HEK293T (cell line): ENCODE results near the gene RSRC1.

Experiments
- CTCF ChIA-PET: fragments of 350-600 bp; formaldehyde crosslinking; extraction: SDS; loops from one replicate; lab custom pipeline; 2021; ENCODE audit warnings: antibody characterized with exemption, inconsistent platforms; lab: Yijun Ruan, JAX
- POLR2A ChIA-PET: fragments of 350-600 bp; formaldehyde crosslinking; extraction: SDS; loops from one replicate; lab custom pipeline; 2020; ENCODE audit warnings: antibody characterized with exemption, inconsistent platforms; lab: Yijun Ruan, JAX
- DNase-seq: peaks from one replicate; pipeline ENCODE4 v3.0.0; 2012; ENCODE audit warnings: mixed read lengths; ENCODE audit errors: extremely low spot score
- ARNT ChIP-seq: fragments of 450-650 bp; IDR thresholded peaks from 2 replicates; pipeline ENCODE4 v1.6.1; 2017; ENCODE audit warnings: mild to moderate bottlenecking
- BHLHE40 ChIP-seq: fragments of 450-650 bp; IDR thresholded peaks from 2 replicates; pipeline ENCODE4 v1.6.1; 2016; ENCODE audit warnings: mild to moderate bottlenecking, moderate library complexity, borderline replicate concordance
- CTBP1 ChIP-seq: fragments of 450-650 bp; IDR thresholded peaks from 2 replicates; pipeline ENCODE4 v1.6.1; 2016; ENCODE audit warnings: borderline replicate concordance
- ELF4 ChIP-seq: fragments of 450-650 bp; IDR thresholded peaks from 2 replicates; pipeline ENCODE4 v1.6.1; 2017; ENCODE audit warnings: antibody characterized with exemption
- FOXA1 ChIP-seq: fragments of 450-650 bp; IDR thresholded peaks from 2 replicates; pipeline ENCODE4 v1.6.1; 2016; ENCODE audit warnings: mild to moderate bottlenecking
- FOXM1 ChIP-seq: fragments of 450-650 bp; IDR thresholded peaks from 2 replicates; pipeline ENCODE4 v1.6.1; 2017; ENCODE audit warnings: mild to moderate bottlenecking, borderline replicate concordance
- HDGF ChIP-seq: fragments of 450-650 bp; IDR thresholded peaks from 2 replicates; pipeline ENCODE4 v1.6.1; 2017; ENCODE audit warnings: antibody characterized with exemption, borderline replicate concordance
- L3MBTL2 ChIP-seq: fragments of 450-650 bp; conservative IDR thresholded peaks from 2 replicates; pipeline ENCODE4 v1.6.1; 2016; ENCODE audit warnings: mild to moderate bottlenecking
- LEF1 ChIP-seq: fragments of 450-650 bp; IDR thresholded peaks from 2 replicates; pipeline ENCODE4 v1.6.1; 2017; ENCODE audit warnings: mild to moderate bottlenecking, borderline replicate concordance
- NFRKB ChIP-seq: fragments of 450-650 bp; IDR thresholded peaks from 2 replicates; pipeline ENCODE4 v1.6.1; 2016; ENCODE audit warnings: mild to moderate bottlenecking, moderate library complexity
- PKNOX1 ChIP-seq: fragments of 450-650 bp; IDR thresholded peaks from 2 replicates; pipeline ENCODE4 v1.6.1; 2016
- SP1 ChIP-seq: fragments of 450-650 bp; IDR thresholded peaks from 2 replicates; pipeline ENCODE4 v1.6.1; 2017
- SUZ12 ChIP-seq: fragments of 450-650 bp; IDR thresholded peaks from 2 replicates; pipeline ENCODE4 v1.6.1; 2016; ENCODE audit warnings: mild to moderate bottlenecking
- TARDBP ChIP-seq: fragments of 450-650 bp; IDR thresholded peaks from 2 replicates; pipeline ENCODE4 v1.6.1; 2016
- ZNF384 ChIP-seq: fragments of 450-650 bp; IDR thresholded peaks from 2 replicates; pipeline ENCODE4 v1.6.1; 2016

The RSRC1 gene

GRCh38 chr3:158483701-158484235 is 373.9 kb downstream of the RSRC1 start:
- ChIA-PET CTCF (no interaction called here), POLR2A (no interaction called here)
- no peak for TF ChIP-seq L3MBTL2
- no peak for TF ChIP-seq SP1
- TF ChIP-seq TARDBP = no peak
- TF ChIP-seq NFRKB = no peak
- no peak for TF ChIP-seq ARNT
- no peak for TF ChIP-seq FOXM1
- no peak for TF ChIP-seq CTBP1
- no peak for DNase-seq

- POLR2A ChIA-PET = interaction anchor here (0.8 kb wide), 1 partner anchor 20 kb away, joined by 3 read pairs; no protein-coding TSS in a partner anchor
- TF ChIP-seq ARNT (no peak), SP1 (no peak), FOXM1 (no peak), CTBP1 (no peak), ZNF384 (no peak), L3MBTL2 (no peak), NFRKB (no peak), TARDBP (no peak), LEF1 (no peak), PKNOX1 (no peak), BHLHE40 (no peak), FOXA1 (no peak)
- CTCF ChIA-PET = no interaction called here
- no peak for DNase-seq
Measured at GRCh38 chr3:158486200-158486599, 376.3 kb downstream of the RSRC1 start.

GRCh38 chr3:158488670-158489069 is 378.8 kb downstream of the RSRC1 start:
- DNase-seq = peak; percentile 47
- ChIA-PET CTCF (no interaction called here), POLR2A (interaction anchor here (0.6 kb wide), 1 partner anchor 381 kb away, joined by 3 read pairs; no protein-coding TSS in a partner anchor)
- peak; percentile 73; the same call in 1 of the 2 replicates for TF ChIP-seq CTBP1
- TF ChIP-seq TARDBP = no peak
- TF ChIP-seq ARNT = peak; percentile 78
- no peak for TF ChIP-seq FOXA1
- TF ChIP-seq SP1 = no peak
- TF ChIP-seq L3MBTL2 = no peak
- TF ChIP-seq SUZ12 = no peak
- no peak for TF ChIP-seq ELF4
- no peak for TF ChIP-seq NFRKB
- no peak for TF ChIP-seq ZNF384
- TF ChIP-seq PKNOX1 = peak; percentile 53

GRCh38 chr3:158489181-158489580 is 379.3 kb downstream of the RSRC1 start:
- ChIA-PET CTCF (no interaction called here), POLR2A (interaction anchor here (0.6 kb wide), 1 partner anchor 382 kb away, joined by 3 read pairs; no protein-coding TSS in a partner anchor)
- no peak for TF ChIP-seq TARDBP
- no peak for TF ChIP-seq L3MBTL2
- TF ChIP-seq PKNOX1 = no peak
- TF ChIP-seq ELF4 = no peak
- TF ChIP-seq HDGF = no peak
- TF ChIP-seq ARNT = no peak
- no peak for TF ChIP-seq LEF1
- no peak for DNase-seq

- POLR2A ChIA-PET = no interaction called here
- no peak for DNase-seq
- CTCF ChIA-PET = no interaction called here
- TF ChIP-seq ELF4 (no peak), PKNOX1 (0 out of 2 replicates have a peak, but pooled peaks have one; percentile 12)
Measured at GRCh38 chr3:158491968-158492367, 382.1 kb downstream of the RSRC1 start.

GRCh38 chr3:158492685-158493084 is 382.8 kb downstream of the RSRC1 start:
- TF ChIP-seq LEF1 = no peak
- TF ChIP-seq PKNOX1 = peak; percentile 49; the same call in 1 of the 2 replicates
- no peak for TF ChIP-seq ELF4
- TF ChIP-seq SUZ12 = no peak
- peak; percentile 13 for DNase-seq
- ChIA-PET POLR2A (no interaction called here), CTCF (no interaction called here)
